Spleen (tissue), 11 donors: ENCODE data around the gene TSEN54. TPM values are rescaled to one million over a fixed set of nuclear protein-coding genes. Genes with fewer than 3 reads are reported as not detected.
A peak's percentile ranks its signal among the peaks of the same experiment; 100 is the strongest.

Experiments used
- DNase-seq: peaks from one replicate; pipeline ENCODE4 v3.0.0-alpha.2; 2020
- H3K27ac ChIP-seq, 8 donors: fragments of 200-600 bp; sonication (generic) in 7 of 8; 1 replicate in 4 of 8; 2 replicates in 4 of 8; pipeline versions ENCODE4 v1.5.0 to v1.8.0; 2016 to 2021; ENCODE audit warnings: inconsistent platforms in 4 of 8, mild to moderate bottlenecking in 4 of 8, moderate library complexity in 1 of 8
- H3K27me3 ChIP-seq, 7 donors: fragments of 200-600 bp; sonication (generic) in 6 of 7; replicated peaks in 1 of 7; 1 replicate in 4 of 7; 2 replicates in 3 of 7; pipeline versions ENCODE4 v1.5.0 to v1.8.0; 2016 to 2021; ENCODE audit warnings: inconsistent platforms in 3 of 7, mild to moderate bottlenecking in 1 of 7
- H3K36me3 ChIP-seq, 6 donors: fragments of 200-600 bp; sonication (generic) in 5 of 6; 1 replicate in 4 of 6; 2 replicates in 2 of 6; pipeline versions ENCODE4 v1.5.0 to v1.8.0; 2016 to 2021; ENCODE audit warnings: inconsistent platforms in 2 of 6
- H3K4me1 ChIP-seq, 6 donors: fragments of 200-600 bp; sonication (generic) in 5 of 6; 1 replicate in 3 of 6; 2 replicates in 3 of 6; pipeline versions ENCODE4 v1.5.0 to v1.8.0; 2016 to 2021; ENCODE audit warnings: inconsistent platforms in 3 of 6
- H3K4me3 ChIP-seq, 8 donors: fragments of 200-600 bp; sonication (generic) in 7 of 8; 1 replicate in 4 of 8; 2 replicates in 4 of 8; pipeline versions ENCODE4 v1.5.0 to v1.8.0; 2016 to 2021; ENCODE audit warnings: inconsistent platforms in 4 of 8, mild to moderate bottlenecking in 4 of 8, moderate library complexity in 2 of 8
- H3K9me3 ChIP-seq, 8 donors: fragments of 200-600 bp; sonication (generic) in 7 of 8; 1 replicate in 4 of 8; 2 replicates in 4 of 8; pipeline versions ENCODE4 v1.5.0 to v1.8.0; 2016 to 2021; ENCODE audit warnings: inconsistent platforms in 4 of 8
- POLR2A ChIP-seq, 3 donors: fragments of 450-650 bp; IDR thresholded peaks; one replicate each; pipeline ENCODE4 v1.5.1; 2017; ENCODE audit warnings: antibody characterized with exemption in 3 of 3, mild to moderate bottlenecking in 1 of 3
- POLR2AphosphoS5 ChIP-seq, 3 donors: sonication (generic); formaldehyde crosslinking; IDR thresholded peaks; one replicate each; pipeline ENCODE4 v1.5.1; 2017; ENCODE audit warnings: antibody characterized with exemption in 3 of 3
- WGBS, 5 donors: extraction: QIAGEN DNeasy Blood & Tissue Kit in 3 of 5; methylation state at CpG; one replicate each; pipeline versions ENCODE4 v1.1.5 to v1.1.7; 2013 to 2018; 5-methylcytosine and 5-hydroxymethylcytosine counted together
- intact Hi-C: fragments of 100-400 bp; cut with DNase I; formaldehyde crosslinking; loops from one replicate; pipeline ENCODE4 v1.15.0; 2023; ENCODE audit warnings: low total_unique reads
- polyA plus RNA-seq, 3 donors: library from polyadenylated mRNA; stranded (reverse); fragments of 200-250 nt; gene quantifications; one replicate each; pipeline ENCODE4 v1.2.1, GENCODE V29; 2013
- total RNA-seq, 7 donors: library from RNA; depleted of rRNA in 3 of 7; stranded (reverse); fragments of >200 nt in 3 of 7; fragmentation: NEBNext Ultra II Directional in 4 of 7; extraction: Animal tissue kit (Norgen Biotek cat#: 25700) in 4 of 7; gene quantifications; one replicate each; pipeline versions ENCODE4 v1.1.0 to v1.2.1, GENCODE V29; 2016 to 2021
- TF ChIP-seq, protein P1 (sequence below), 11 experiments: fragments of 200-600 bp in 7 of 11; fragments of 450-650 bp in 4 of 11; sonication (generic) in 4 of 11; IDR thresholded peaks in 8 of 11; conservative IDR thresholded peaks in 3 of 11; 1 replicate in 7 of 11; 2 replicates in 4 of 11; pipeline versions ENCODE4 v1.4.0 to v1.8.0; 2016 to 2021; ENCODE audit warnings: antibody characterized with exemption in 11 of 11, inconsistent platforms in 4 of 11, mild to moderate bottlenecking in 1 of 11
- donor health status: healthy with polysubstance abuse.
- donor health status: DM: no; HTN: no; CAD: no; lungs with moderate emphysema.
- donor health status: DM: no; HTN: no; CAD: no.
- donor health status: Bipolar disorder and iron deficiency.
- donor health status: healthy.
- donor health status: DM: no; HTN: no; CAD: no.
- donor health status: DM: yes; HTN: yes; CAD: no.

TSEN54 gene
- total and polyA plus RNA-seq, 10 donors, result 31.0 to 87.8 (median 42.4) TPM

GRCh38 chr17:75552425-75553294 is 36.3 kb downstream of the TSEN54 start:
- Histone ChIP-seq H3K9me3 (no peaks in the 10 kb centered on the region), H3K4me3 (no peak overlapping the region), H3K27me3 (no peaks in the 10 kb centered on the region), H3K27ac (no peak overlapping the region), H3K36me3 (peaks cover 0 to 7% (median 0%) of the 10 kb centered on the region in 6 donors), H3K4me1 (peaks cover 0 to 37% (median 13%) of the 10 kb centered on the region in 6 donors)
- WGBS, 5 donors, result 84 to 95% (median 87%) methylated on average over 12 to 14 of the region's 14 CpGs
- DNase-seq, result no peak
- TF ChIP-seq, protein P1, sequence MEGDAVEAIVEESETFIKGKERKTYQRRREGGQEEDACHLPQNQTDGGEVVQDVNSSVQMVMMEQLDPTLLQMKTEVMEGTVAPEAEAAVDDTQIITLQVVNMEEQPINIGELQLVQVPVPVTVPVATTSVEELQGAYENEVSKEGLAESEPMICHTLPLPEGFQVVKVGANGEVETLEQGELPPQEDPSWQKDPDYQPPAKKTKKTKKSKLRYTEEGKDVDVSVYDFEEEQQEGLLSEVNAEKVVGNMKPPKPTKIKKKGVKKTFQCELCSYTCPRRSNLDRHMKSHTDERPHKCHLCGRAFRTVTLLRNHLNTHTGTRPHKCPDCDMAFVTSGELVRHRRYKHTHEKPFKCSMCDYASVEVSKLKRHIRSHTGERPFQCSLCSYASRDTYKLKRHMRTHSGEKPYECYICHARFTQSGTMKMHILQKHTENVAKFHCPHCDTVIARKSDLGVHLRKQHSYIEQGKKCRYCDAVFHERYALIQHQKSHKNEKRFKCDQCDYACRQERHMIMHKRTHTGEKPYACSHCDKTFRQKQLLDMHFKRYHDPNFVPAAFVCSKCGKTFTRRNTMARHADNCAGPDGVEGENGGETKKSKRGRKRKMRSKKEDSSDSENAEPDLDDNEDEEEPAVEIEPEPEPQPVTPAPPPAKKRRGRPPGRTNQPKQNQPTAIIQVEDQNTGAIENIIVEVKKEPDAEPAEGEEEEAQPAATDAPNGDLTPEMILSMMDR (IDR thresholded peaks at IDR 0.05 in 8 of 11, conservative IDR thresholded peaks at IDR 0.05 in 3 of 11), result no peak
- TF ChIP-seq POLR2AphosphoS5 (IDR thresholded peaks at IDR 0.05) (no peak), POLR2A (IDR thresholded peaks at IDR 0.05) (no peak)
- intact Hi-C loops, result no loop called here

DNA sequence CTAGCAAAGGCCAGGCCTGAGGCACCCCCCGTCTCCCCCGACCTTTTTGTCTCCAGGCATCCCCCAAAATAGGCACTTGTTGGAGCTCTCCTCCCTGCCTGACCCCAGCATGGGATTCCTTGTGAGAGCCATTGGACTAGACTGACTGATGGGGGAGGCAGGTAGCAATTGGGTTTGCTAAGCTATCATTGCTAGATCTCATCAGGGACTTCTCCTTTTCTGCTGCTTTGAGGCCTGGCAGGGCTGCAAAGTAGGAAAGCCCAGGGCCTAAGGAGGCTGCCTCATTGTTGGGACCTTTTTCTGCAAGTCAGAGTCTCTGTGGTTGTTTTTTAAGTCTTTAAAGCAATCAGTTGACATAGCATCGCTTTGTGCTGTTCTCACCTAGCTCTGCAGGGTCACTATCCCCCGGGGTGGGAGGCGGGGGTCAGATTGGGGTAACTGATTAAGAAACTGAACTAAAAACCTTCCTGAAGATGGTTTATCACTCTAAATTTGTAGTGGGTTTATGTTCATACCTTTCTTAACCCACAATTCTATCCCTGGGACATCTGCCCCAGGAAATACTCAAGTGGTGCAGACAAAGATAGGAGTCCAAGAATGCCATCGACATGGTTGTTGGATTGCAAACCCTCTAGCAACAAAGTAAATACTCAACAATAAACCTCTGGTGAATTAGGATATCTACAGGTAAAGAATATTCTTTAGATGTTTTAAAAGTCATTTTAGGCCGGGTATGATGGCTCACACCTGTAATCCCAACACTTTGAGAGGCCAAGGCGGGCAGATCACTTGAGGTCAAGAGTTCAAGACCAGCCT is 37.2 kb downstream of the TSEN54 start:
- TF ChIP-seq POLR2A (IDR thresholded peaks at IDR 0.05) (no peak), POLR2AphosphoS5 (IDR thresholded peaks at IDR 0.05) (no peak)
- TF ChIP-seq, protein P1 (IDR thresholded peaks at IDR 0.05 in 8 of 11, conservative IDR thresholded peaks at IDR 0.05 in 3 of 11), result no peak
- intact Hi-C loops, result no loop called here
- no peak for DNase-seq
- WGBS, 5 donors, result 75 to 90% (median 81%) methylated on average over 8 of the region's 8 CpGs
- H3K9me3 ChIP-seq, result no peaks in the 10 kb centered on the region
- H3K4me1 ChIP-seq, result peaks cover 0 to 40% (median 16%) of the 10 kb centered on the region in 6 donors
- no peak overlapping the region for H3K27ac ChIP-seq
- H3K4me3 ChIP-seq, result no peak overlapping the region
- H3K36me3 ChIP-seq, result peaks cover 0 to 15% (median 3%) of the 10 kb centered on the region in 6 donors
- no peaks in the 10 kb centered on the region for H3K27me3 ChIP-seq

DNA sequence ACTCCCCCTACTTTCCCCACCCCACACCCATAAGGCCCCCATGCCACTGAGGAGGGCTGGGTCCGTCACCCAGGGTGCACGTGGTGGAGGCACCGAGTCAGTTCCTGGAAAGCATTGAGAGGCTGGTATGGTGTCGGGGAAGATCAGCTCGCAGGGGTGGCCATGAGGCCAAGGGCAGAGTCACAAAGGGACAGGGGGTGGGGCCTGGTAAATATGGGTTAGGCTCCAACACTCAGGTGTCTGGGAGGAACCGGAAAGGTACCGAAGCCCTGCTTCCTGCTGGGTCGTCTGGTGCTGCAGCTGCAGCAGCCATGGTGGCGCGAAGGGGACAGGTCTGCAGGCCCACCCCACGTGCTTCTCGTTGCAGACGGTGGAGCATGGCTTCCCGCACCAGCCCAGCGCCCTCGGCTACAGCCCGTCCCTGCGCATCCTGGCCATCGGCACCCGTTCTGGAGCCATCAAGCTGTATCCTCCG is 39.4 kb downstream of the TSEN54 start:
- H3K4me1 ChIP-seq, result peaks cover 0 to 26% (median 8%) of the 10 kb centered on the region in 6 donors
- H3K36me3 ChIP-seq, result peaks cover 0 to 34% (median 3%) of the 10 kb centered on the region in 6 donors
- no peak overlapping the region for H3K27ac ChIP-seq
- H3K4me3 ChIP-seq, result no peak overlapping the region
- DNase-seq, result no peak
- intact Hi-C loops, result no loop called here
- TF ChIP-seq, protein P1 (IDR thresholded peaks at IDR 0.05 in 8 of 11, conservative IDR thresholded peaks at IDR 0.05 in 3 of 11), result no peak
- TF ChIP-seq POLR2AphosphoS5 (IDR thresholded peaks at IDR 0.05), result peak in 1 of 3 donors; percentile 32
- 80 to 90% (median 85%) methylated on average over 20 to 21 of the region's 21 CpGs for WGBS, 5 donors
- H3K27me3 ChIP-seq, result no peaks in the 10 kb centered on the region
- no peaks in the 10 kb centered on the region for H3K9me3 ChIP-seq
